NB4 (cell line): Measurements from ENCODE around the gene SLC19A2.

Source experiments
- DNase-seq: peaks from one replicate; pipeline ENCODE4 v3.0.0; 2010; ENCODE audit warnings: low read depth
- H3K4me3 ChIP-seq: one replicate; pipeline ENCODE4 v1.5.1; 2011; ENCODE audit warnings: mild to moderate bottlenecking, low read depth, low read length, moderate library complexity
- MYC ChIP-seq: IDR thresholded peaks from 2 replicates; pipeline ENCODE4 v1.6.1; 2011; ENCODE audit warnings: low read depth, low read length
- POLR2A ChIP-seq: IDR thresholded peaks from 2 replicates; pipeline ENCODE4 v1.6.1; 2011; ENCODE audit warnings: mild to moderate bottlenecking; ENCODE audit not compliant: insufficient read length; ENCODE audit errors: extremely low read depth
- TF ChIP-seq, protein P1 (sequence below): IDR thresholded peaks from one replicate; pipeline ENCODE4 v1.5.1; 2012; ENCODE audit warnings: low read depth, low read length
- TF ChIP-seq, protein P2 (sequence below): IDR thresholded peaks from 2 replicates; pipeline ENCODE4 v1.6.1; 2011; ENCODE audit warnings: low read depth, low read length

Gene SLC19A2

DNA sequence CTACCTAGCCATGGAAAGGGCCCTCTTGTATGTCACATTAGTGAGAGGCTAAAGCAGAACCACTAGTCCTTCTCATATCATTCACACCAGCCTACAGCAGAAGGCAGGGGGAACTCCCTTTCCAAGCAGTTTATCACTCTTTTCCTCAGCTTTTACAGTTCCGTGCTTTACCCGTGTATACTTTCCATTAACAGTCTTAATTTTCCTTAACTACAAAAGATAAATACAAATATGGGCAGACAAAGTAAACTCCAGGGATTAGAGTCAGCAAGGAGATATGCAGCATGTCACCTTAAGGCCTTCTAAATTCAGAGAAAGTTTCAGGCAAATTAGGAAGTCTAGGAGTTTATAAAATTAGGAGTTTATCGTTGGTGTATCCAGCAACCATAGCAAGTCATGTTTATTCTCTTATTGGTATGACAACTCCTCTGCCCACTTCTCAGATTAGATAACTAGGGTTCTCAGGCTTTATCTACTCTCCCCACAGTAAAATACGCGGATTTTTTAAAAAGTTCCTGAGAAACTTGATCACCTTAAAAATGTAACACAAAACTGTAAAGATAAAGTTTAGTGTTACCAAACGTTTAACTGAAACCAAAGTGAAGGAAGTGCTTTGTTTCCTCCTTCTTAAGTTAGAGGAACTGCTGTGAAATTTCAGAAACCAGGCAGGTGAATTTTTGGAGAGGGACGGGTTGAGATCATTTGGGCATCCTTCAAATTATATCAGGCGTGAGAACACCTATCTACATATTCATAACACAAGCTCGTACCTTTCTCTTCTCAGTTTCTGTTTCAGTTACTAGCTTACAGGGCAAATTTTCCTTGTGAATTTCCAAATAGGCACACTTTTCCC, 42.7 kb upstream of the SLC19A2 start:
- TF ChIP-seq POLR2A, result no peak
- TF ChIP-seq, protein P1, sequence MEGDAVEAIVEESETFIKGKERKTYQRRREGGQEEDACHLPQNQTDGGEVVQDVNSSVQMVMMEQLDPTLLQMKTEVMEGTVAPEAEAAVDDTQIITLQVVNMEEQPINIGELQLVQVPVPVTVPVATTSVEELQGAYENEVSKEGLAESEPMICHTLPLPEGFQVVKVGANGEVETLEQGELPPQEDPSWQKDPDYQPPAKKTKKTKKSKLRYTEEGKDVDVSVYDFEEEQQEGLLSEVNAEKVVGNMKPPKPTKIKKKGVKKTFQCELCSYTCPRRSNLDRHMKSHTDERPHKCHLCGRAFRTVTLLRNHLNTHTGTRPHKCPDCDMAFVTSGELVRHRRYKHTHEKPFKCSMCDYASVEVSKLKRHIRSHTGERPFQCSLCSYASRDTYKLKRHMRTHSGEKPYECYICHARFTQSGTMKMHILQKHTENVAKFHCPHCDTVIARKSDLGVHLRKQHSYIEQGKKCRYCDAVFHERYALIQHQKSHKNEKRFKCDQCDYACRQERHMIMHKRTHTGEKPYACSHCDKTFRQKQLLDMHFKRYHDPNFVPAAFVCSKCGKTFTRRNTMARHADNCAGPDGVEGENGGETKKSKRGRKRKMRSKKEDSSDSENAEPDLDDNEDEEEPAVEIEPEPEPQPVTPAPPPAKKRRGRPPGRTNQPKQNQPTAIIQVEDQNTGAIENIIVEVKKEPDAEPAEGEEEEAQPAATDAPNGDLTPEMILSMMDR, result no peak
- TF ChIP-seq, protein P2, sequence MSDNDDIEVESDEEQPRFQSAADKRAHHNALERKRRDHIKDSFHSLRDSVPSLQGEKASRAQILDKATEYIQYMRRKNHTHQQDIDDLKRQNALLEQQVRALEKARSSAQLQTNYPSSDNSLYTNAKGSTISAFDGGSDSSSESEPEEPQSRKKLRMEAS, result no peak
- TF ChIP-seq MYC, result no peak
- no peak for DNase-seq
- no peak overlapping the region for H3K4me3 ChIP-seq

DNA sequence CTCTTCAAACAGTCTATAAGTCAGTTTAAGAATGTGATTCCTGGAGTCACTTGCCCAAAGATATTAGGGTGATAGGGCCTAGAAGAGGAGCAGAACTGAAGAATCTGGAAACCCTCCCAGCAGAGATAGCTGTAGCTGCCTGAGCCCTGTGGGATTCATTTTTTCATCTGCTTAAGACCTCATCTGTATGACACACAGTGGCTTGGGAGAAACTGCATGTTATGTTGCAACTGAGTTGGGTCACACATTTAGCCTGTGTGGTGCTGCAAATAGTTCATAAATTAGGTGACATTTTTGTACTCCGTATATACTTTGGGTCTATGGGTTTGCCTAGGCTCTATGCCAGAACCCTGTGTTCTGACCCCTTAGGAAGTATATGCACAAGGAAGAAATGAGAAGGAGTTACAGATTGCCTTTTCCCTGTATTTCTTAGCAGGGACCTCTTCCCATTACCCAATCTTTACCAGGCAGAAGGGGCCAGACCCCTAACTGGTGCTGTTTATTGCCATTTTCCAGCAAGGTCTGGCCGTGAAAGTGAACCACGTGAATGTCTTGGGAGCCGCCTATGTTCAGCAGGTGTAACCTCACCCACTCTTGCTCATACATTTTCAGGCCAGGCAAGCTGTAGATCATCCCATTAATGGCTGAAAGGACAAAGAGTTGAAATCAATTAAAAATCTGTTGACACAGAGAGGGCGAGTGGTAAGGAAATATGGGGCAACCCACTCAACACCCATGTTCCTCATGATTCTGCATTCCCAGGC, 41.9 kb upstream of the SLC19A2 start:
- no peak overlapping the region for H3K4me3 ChIP-seq
- peak; percentile 40 for DNase-seq
- no peak for TF ChIP-seq POLR2A
- TF ChIP-seq MYC, result no peak
- TF ChIP-seq, protein P1, result no peak
- TF ChIP-seq, protein P2, result no peak

DNA sequence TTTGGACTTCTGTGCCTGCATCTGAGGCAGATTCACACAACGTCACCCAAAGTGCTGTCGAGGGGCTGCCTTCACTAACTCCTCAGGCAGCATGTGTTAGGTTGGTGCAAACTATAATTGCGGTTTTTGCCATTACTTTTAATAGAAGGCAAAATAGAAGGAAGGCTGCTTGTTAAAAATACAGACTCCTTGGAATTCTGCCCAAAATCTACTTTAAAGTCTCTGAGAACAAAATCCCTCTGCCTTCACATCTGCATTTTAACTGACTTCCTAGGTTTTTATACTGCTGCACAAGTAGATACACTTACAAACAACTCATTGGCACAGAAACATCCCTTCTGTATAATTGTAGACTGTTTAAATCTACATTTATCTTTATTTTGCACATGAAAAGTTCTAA, 41.3 kb upstream of the SLC19A2 start:
- no peak for TF ChIP-seq POLR2A
- no peak for DNase-seq
- H3K4me3 ChIP-seq, result no peak overlapping the region

DNA sequence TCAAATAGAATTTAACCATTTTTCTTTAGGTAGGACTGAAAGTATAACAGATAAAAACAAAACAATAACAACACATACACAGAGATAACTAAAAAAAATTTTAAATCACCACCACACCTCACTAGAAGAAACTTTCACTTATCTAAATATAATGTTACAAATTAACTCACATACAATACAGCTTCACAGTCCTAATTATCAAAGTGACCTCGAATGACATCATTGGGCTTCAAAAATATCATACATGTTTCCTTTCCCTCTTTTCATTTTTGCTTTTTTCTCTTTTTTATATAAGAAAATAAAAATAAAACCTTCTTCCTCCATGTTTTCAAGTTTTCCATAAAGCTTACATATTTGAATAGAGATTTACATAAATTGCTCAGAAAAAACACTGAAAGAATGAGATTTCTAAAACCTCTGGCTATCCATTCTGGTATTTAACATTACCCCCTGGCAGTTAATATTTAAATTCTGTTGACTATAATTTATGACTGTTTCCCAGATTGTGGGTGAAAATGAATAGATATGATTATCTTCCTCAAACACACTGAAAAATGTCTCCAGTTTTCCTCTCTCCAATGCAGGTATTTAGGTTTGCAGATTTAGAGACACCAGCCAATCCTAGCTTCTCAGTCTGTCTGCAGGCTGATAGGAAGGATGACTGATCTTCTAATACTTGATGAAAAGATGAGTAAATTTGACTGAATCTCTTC, 40.5 kb upstream of the SLC19A2 start:
- no peak for DNase-seq

DNA sequence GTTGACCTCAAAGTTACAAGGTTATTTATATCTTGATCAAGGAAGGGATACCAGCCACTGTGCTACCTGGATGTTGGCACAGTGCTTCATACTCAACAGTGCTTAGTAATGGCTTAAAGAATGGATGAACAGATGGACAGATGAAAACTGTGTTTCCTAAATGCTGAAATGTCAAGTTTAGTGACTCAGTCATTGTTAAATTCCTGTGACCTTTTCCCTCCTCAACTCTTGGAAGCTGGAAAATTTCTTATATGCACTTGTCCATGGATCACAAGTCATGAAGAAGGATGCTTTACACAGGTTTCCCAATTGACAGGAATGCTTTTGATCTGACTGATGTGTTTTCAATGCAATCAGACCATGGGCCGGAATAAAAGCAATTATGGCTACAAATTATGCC, 39.6 kb upstream of the SLC19A2 start:
- no peak for DNase-seq
- no peak overlapping the region for H3K4me3 ChIP-seq
- TF ChIP-seq MYC (no peak), POLR2A (no peak)
- TF ChIP-seq, protein P1, result no peak
- TF ChIP-seq, protein P2, result no peak

More for the DNA sequence above, 40.5 kb upstream of the SLC19A2 start:
- H3K4me3 ChIP-seq, result no peak overlapping the region
- TF ChIP-seq, protein P1, result no peak
- TF ChIP-seq, protein P2, result no peak
- TF ChIP-seq MYC (no peak), POLR2A (no peak)

DNA sequence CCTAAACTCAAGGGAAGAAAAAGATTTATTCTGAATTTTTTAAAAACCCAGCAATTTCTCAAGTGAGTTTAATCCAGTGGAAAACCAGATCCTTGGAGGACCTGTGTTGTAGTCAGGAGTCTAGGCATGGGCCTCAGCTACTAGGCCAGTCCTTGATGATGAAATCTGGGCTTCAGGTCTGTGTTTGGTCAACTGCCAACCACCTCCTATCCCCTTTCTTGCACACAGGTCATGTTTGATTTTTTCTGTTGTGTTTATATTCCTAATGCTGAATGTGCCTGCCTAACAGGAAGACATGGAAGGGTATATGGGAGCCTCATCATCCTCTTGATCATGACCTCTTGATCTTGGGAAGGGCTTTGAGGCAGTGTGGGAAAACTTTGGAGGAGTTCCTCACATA, 38.2 kb upstream of the SLC19A2 start:
- TF ChIP-seq, protein P1, result no peak
- TF ChIP-seq MYC (no peak), POLR2A (no peak)
- DNase-seq, result no peak
- H3K4me3 ChIP-seq, result no peak overlapping the region
